ENCODE results near the gene PSG3.
"Not testable (repeated sequence)": the region's sequence is repeated elsewhere in the genome, so short reads cannot be mapped to it uniquely, and the experiment has no call there.

Gene PSG3

DNA sequence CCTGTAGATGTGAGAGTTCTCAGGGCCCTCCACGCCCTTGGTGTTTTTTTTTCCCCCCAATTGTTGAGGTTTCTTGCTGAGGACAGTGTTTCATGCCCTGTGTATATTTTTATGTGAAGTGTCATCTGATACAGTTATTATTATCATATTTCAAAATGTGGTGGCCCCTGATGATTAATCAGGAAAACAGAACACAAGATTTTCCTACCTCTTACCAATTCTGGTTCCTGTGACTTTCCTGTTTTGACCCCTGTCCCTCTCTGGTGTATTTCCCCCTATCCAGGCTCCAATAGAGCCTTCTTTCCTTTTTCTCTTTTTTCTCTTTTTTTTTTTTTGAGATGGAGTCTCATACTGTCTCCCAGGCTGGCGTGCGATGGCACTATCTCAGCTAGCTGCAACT, 24.6 kb upstream of the PSG3 start:
- H3K4me3 ChIP-seq (ENCODE audit: low read depth, low read length): no peak overlapping the region
- no peak overlapping the region for H2AFZ ChIP-seq
- H3K9ac ChIP-seq: no peak overlapping the region
- H3K4me2 ChIP-seq (ENCODE audit: low read length): no peak overlapping the region
- no peak for TF ChIP-seq CTCF (IDR thresholded peaks at IDR 0.05)
- no peak overlapping the region for H3K27ac ChIP-seq
- H3K4me1 ChIP-seq: no peaks in the 10 kb centered on the region
- no peaks in the 10 kb centered on the region for H3K79me2 ChIP-seq
- H3K36me3 ChIP-seq (ENCODE audit: control insufficient read depth, insufficient read depth, low read length): no peaks in the 10 kb centered on the region
- no peaks in the 10 kb centered on the region for H3K27me3 ChIP-seq (ENCODE audit: control insufficient read depth, insufficient read depth, low read length)
- no peaks in the 10 kb centered on the region for H3K9me3 ChIP-seq (ENCODE audit: control insufficient read depth, low read length)

DNA sequence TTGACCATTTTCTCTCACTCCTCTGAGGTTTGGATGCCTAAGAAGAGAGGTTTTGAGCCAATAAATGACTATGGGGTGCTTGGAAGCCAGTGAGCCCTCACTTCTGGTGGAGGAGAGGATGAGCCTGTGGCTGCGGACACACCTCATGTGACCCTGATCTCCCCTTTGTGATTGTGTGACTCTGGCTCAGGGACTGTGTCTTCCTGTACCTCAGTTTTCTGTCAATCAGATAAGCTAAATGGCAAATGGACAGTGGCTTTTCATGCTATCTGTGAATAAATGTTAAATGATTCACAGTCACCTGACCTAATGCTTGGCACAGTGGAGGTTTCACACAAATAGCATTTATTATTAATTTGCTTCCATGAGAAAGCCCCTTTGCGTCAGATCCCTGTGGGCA, 22.5 kb upstream of the PSG3 start:
- Histone ChIP-seq H3K27ac (no peak overlapping the region), H3K4me3 (ENCODE audit: low read depth, low read length) (no peak overlapping the region), H3K27me3 (ENCODE audit: control insufficient read depth, insufficient read depth, low read length) (no peaks in the 10 kb centered on the region), H3K9ac (no peak overlapping the region), H3K4me1 (no peaks in the 10 kb centered on the region), H3K79me2 (no peaks in the 10 kb centered on the region), H3K36me3 (ENCODE audit: control insufficient read depth, insufficient read depth, low read length) (no peaks in the 10 kb centered on the region), H3K9me3 (ENCODE audit: control insufficient read depth, low read length) (no peaks in the 10 kb centered on the region), H2AFZ (no peak overlapping the region), H3K4me2 (ENCODE audit: low read length) (no peak overlapping the region)
- TF ChIP-seq CTCF (IDR thresholded peaks at IDR 0.05): no peak

- H3K4me3 ChIP-seq (ENCODE audit: low read depth, low read length); H3K27ac ChIP-seq; H3K9ac ChIP-seq; H3K4me1 ChIP-seq; H3K27me3 ChIP-seq (ENCODE audit: control insufficient read depth, insufficient read depth, low read length); H3K4me2 ChIP-seq (ENCODE audit: low read length); H3K36me3 ChIP-seq (ENCODE audit: control insufficient read depth, insufficient read depth, low read length); H2AFZ ChIP-seq; H3K79me2 ChIP-seq; H3K9me3 ChIP-seq (ENCODE audit: control insufficient read depth, low read length): not testable (repeated sequence)
These were observed 21.6 kb upstream of the PSG3 start for GRCh38 chr19:42761924-42762295.

- not testable (repeated sequence) for H3K4me1 ChIP-seq; H3K79me2 ChIP-seq; H3K9ac ChIP-seq; H3K9me3 ChIP-seq (ENCODE audit: control insufficient read depth, low read length); H3K4me3 ChIP-seq (ENCODE audit: low read depth, low read length); H3K27me3 ChIP-seq (ENCODE audit: control insufficient read depth, insufficient read depth, low read length); H3K36me3 ChIP-seq (ENCODE audit: control insufficient read depth, insufficient read depth, low read length); H3K4me2 ChIP-seq (ENCODE audit: low read length); H2AFZ ChIP-seq; H3K27ac ChIP-seq
These were observed 21.0 kb upstream of the PSG3 start for GRCh38 chr19:42760954-42761923.

- not testable (repeated sequence) for H3K27ac ChIP-seq; H3K4me1 ChIP-seq; H3K79me2 ChIP-seq; H3K9ac ChIP-seq; H3K27me3 ChIP-seq (ENCODE audit: control insufficient read depth, insufficient read depth, low read length); H3K4me2 ChIP-seq (ENCODE audit: low read length); H3K4me3 ChIP-seq (ENCODE audit: low read depth, low read length); H3K36me3 ChIP-seq (ENCODE audit: control insufficient read depth, insufficient read depth, low read length); H3K9me3 ChIP-seq (ENCODE audit: control insufficient read depth, low read length); H2AFZ ChIP-seq
- peak; percentile 39 for TF ChIP-seq CTCF (IDR thresholded peaks at IDR 0.05)
These were observed 18.4 kb upstream of the PSG3 start for GRCh38 chr19:42758667-42759066.

- H2AFZ ChIP-seq; H3K9me3 ChIP-seq (ENCODE audit: control insufficient read depth, low read length); H3K79me2 ChIP-seq; H3K4me3 ChIP-seq (ENCODE audit: low read depth, low read length); H3K27me3 ChIP-seq (ENCODE audit: control insufficient read depth, insufficient read depth, low read length); H3K4me1 ChIP-seq; H3K4me2 ChIP-seq (ENCODE audit: low read length); H3K36me3 ChIP-seq (ENCODE audit: control insufficient read depth, insufficient read depth, low read length); H3K9ac ChIP-seq; H3K27ac ChIP-seq: not testable (repeated sequence)
These were observed 12.0 kb upstream of the PSG3 start for GRCh38 chr19:42752246-42752645.

All from parathyroid adenoma (tissue), 2 donors.